CD8-positive, alpha-beta memory T cell (primary cell): Measurements from ENCODE around the gene ANO9. TPM values are rescaled to one million over a fixed set of nuclear protein-coding genes. Genes with fewer than 3 reads are reported as not detected.
A peak's percentile ranks its signal among the peaks of the same experiment; 100 is the strongest.

Experiments used
- CTCF ChIA-PET: fragments of 350-600 bp; sonication (Branson Sonifier 250); formaldehyde crosslinking; loops from one replicate; lab custom pipeline; 2021; ENCODE audit warnings: antibody characterized with exemption; lab: Charles Lee
- POLR2A ChIA-PET: fragments of 350-600 bp; sonication (Branson Sonifier 250); formaldehyde crosslinking; loops from one replicate; lab custom pipeline; 2021; ENCODE audit warnings: antibody characterized with exemption; lab: Charles Lee
- DNase-seq, 5 donors: peaks; one replicate each; pipeline versions ENCODE4 v3.0.0 to v3.0.0-alpha.2; 2020 to 2022; ENCODE audit warnings: mixed read lengths in 1 of 5
- H3K27ac ChIP-seq: one replicate; pipeline ENCODE4 v1.7.0; 2013; ENCODE audit warnings: low read depth, mild to moderate bottlenecking, low read length, moderate library complexity
- H3K27me3 ChIP-seq: 2 replicates; pipeline ENCODE4 v1.7.0; 2013; ENCODE audit warnings: low read length, mild to moderate bottlenecking; ENCODE audit not compliant: insufficient read depth, poor library complexity, severe bottlenecking
- H3K36me3 ChIP-seq: 2 replicates; pipeline ENCODE4 v1.7.0; 2013; ENCODE audit warnings: mild to moderate bottlenecking, low read length, moderate library complexity; ENCODE audit not compliant: insufficient read depth
- H3K4me1 ChIP-seq: 2 replicates; pipeline ENCODE4 v1.7.0; 2013; ENCODE audit warnings: mild to moderate bottlenecking, low read length, moderate library complexity; ENCODE audit not compliant: insufficient read depth
- H3K4me3 ChIP-seq: 2 replicates; pipeline ENCODE4 v1.7.0; 2013; ENCODE audit warnings: mild to moderate bottlenecking, low read length
- H3K9me3 ChIP-seq: 2 replicates; pipeline ENCODE4 v1.7.0; 2013; ENCODE audit warnings: mild to moderate bottlenecking, low read length
- H3K27ac Mint-ChIP-seq, 8 donors: one replicate each; pipeline ENCODE4 v1.8.0; 2020 to 2021; ENCODE audit warnings: mixed read lengths in 8 of 8, mild to moderate bottlenecking in 6 of 8, inconsistent platforms in 3 of 8, moderate library complexity in 3 of 8
- H3K27me3 Mint-ChIP-seq, 2 donors: one replicate each; pipeline ENCODE4 v1.8.0; 2020 to 2021; ENCODE audit warnings: mixed read lengths in 2 of 2, mild to moderate bottlenecking in 1 of 2, moderate library complexity in 1 of 2
- H3K36me3 Mint-ChIP-seq, 3 donors: one replicate each; pipeline ENCODE4 v1.8.0; 2020 to 2021; ENCODE audit warnings: mixed read lengths in 3 of 3, inconsistent platforms in 1 of 3, mild to moderate bottlenecking in 1 of 3
- H3K4me1 Mint-ChIP-seq, 3 donors: one replicate each; pipeline ENCODE4 v1.8.0; 2020 to 2021; ENCODE audit warnings: mixed read lengths in 3 of 3, inconsistent platforms in 1 of 3, mild to moderate bottlenecking in 1 of 3
- H3K4me3 Mint-ChIP-seq, 7 donors: one replicate each; pipeline ENCODE4 v1.8.0; 2020 to 2021; ENCODE audit warnings: mixed read lengths in 7 of 7, mild to moderate bottlenecking in 6 of 7, moderate library complexity in 4 of 7, inconsistent platforms in 2 of 7
- H3K9me3 Mint-ChIP-seq, 5 donors: one replicate each; pipeline ENCODE4 v1.8.0; 2020 to 2022; ENCODE audit warnings: mixed read lengths in 5 of 5, mild to moderate bottlenecking in 3 of 5, moderate library complexity in 2 of 5, inconsistent platforms in 1 of 5
- polyA plus RNA-seq: library from polyadenylated mRNA; unstranded; fragments of 300-500 nt; fragmentation: Illumina TruSeq; gene quantifications from one replicate; pipeline ENCODE4 v1.2.3, GENCODE V29; 2021
- total RNA-seq, 2 experiments: library from RNA; stranded (reverse); gene quantifications; one replicate each; pipeline ENCODE4 v1.2.3, GENCODE V29; 2021

Gene ANO9
- total and polyA plus RNA-seq, 3 experiments from 2014 or later = 12.2 to 26.4 (median 25.3) TPM

DNA sequence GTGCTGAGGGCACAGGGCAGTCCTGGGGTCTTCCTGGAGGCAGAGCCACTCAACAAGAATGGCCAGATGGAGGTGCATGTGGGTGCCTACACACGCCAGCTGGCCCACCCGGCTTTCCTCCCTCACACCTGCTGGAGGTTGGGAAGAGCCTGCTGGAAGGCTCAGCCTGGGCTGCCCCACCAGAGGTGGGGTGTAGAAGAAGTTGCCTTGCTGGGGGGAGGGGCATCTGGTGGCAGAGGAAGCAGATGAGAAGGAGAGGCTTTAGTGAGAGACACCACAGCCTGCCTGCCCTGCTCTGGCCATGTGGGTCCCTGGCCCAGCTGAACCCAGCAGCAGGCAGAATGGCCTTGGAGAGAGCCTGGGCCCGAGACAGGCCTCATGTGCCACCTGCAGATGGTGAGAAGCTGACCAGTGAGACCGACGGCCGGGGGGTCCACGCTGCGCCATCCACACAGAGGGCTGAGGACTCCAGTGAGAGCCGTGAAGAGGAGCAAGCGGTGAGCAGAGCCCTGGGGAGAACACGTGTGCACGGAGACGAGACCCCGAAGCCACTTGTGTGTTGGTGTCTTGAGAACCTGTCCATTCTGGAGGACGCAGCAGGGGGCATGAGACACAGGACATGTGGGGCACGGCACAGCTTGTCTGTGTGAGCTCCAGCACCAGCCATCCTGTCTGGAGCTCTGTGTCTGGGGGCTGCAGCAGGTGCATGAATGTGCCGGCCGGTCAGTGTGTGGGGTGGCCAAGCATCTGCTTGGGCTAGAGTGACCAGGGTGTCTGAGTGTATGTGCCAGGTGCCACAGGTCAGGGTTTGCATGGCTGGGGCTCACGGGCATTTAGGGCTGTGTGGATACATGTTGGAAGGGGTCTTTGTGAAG lies 69.9 kb downstream of the ANO9 start:
- Mint-ChIP-seq H3K27ac (peak overlapping the region in 4 of 8 donors; percentile 21 to 78 (median 55)), H3K27me3 (peaks cover 24 to 31% of the 10 kb centered on the region in 2 donors), H3K36me3 (no peaks in the 10 kb centered on the region), H3K4me1 (peaks cover 11 to 16% (median 14%) of the 10 kb centered on the region in 3 donors), H3K9me3 (no peaks in the 10 kb centered on the region), H3K4me3 (peak overlapping the region in 2 of 7 donors; percentile 38 to 54)
- H3K4me1 ChIP-seq = peaks cover 11% of the 10 kb centered on the region
- no peak overlapping the region for H3K27ac ChIP-seq
- DNase-seq = no peak
- no peaks in the 10 kb centered on the region for H3K36me3 ChIP-seq
- peaks cover 17% of the 10 kb centered on the region for H3K27me3 ChIP-seq
- POLR2A ChIA-PET = no interaction called here
- CTCF ChIA-PET = no interaction called here
- H3K9me3 ChIP-seq = no peaks in the 10 kb centered on the region
- H3K4me3 ChIP-seq = no peak overlapping the region

DNA sequence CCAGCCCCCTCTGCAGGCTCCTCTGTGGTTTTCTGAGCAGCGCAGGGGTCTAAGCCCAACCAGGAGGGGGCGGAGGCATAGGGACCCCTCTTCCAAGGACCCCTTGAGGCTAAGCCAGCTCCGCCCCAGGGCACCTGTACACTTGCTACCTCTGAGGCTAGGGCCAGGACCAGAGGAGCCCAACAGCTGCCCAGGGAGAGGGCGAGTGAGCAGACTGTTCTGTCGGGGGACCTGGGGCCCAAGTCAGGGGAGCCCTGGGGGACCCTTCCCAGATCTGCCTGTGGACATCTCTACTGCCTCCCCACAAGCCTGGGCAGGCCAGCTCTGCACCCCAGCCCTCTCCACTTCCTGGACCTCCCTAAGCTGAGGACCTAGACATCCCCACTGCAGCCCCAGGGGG lies 70.8 kb downstream of the ANO9 start:
- H3K9me3 ChIP-seq = no peaks in the 10 kb centered on the region
- DNase-seq = no peak
- CTCF ChIA-PET = no interaction called here
- H3K4me3 ChIP-seq = no peak overlapping the region
- Mint-ChIP-seq H3K4me3 (peak overlapping the region in 4 of 7 donors; percentile 38 to 88 (median 44)), H3K27ac (peak overlapping the region in 4 of 8 donors; percentile 19 to 63 (median 44)), H3K27me3 (peaks cover 31 to 36% of the 10 kb centered on the region in 2 donors), H3K36me3 (no peaks in the 10 kb centered on the region), H3K4me1 (peaks cover 11 to 16% (median 14%) of the 10 kb centered on the region in 3 donors), H3K9me3 (no peaks in the 10 kb centered on the region)
- H3K4me1 ChIP-seq = peaks cover 11% of the 10 kb centered on the region
- POLR2A ChIA-PET = no interaction called here
- H3K27ac ChIP-seq = no peak overlapping the region
- H3K36me3 ChIP-seq = no peaks in the 10 kb centered on the region
- H3K27me3 ChIP-seq = peaks cover 22% of the 10 kb centered on the region

GRCh38 chr11:370070-370941 lies 71.5 kb downstream of the ANO9 start:
- Mint-ChIP-seq H3K27ac (peak overlapping the region in 1 of 8 donors; percentile 74), H3K36me3 (no peaks in the 10 kb centered on the region), H3K9me3 (no peaks in the 10 kb centered on the region), H3K27me3 (peaks cover 31 to 40% of the 10 kb centered on the region in 2 donors), H3K4me1 (peaks cover 11 to 16% (median 14%) of the 10 kb centered on the region in 3 donors), H3K4me3 (peak overlapping the region in 6 of 7 donors; percentile 43 to 86 (median 58))
- no peak for DNase-seq
- Histone ChIP-seq H3K27ac (no peak overlapping the region), H3K4me1 (peaks cover 11% of the 10 kb centered on the region), H3K9me3 (no peaks in the 10 kb centered on the region), H3K27me3 (peaks cover 24% of the 10 kb centered on the region), H3K4me3 (no peak overlapping the region), H3K36me3 (no peaks in the 10 kb centered on the region)
- ChIA-PET POLR2A (no interaction called here), CTCF (no interaction called here)

DNA sequence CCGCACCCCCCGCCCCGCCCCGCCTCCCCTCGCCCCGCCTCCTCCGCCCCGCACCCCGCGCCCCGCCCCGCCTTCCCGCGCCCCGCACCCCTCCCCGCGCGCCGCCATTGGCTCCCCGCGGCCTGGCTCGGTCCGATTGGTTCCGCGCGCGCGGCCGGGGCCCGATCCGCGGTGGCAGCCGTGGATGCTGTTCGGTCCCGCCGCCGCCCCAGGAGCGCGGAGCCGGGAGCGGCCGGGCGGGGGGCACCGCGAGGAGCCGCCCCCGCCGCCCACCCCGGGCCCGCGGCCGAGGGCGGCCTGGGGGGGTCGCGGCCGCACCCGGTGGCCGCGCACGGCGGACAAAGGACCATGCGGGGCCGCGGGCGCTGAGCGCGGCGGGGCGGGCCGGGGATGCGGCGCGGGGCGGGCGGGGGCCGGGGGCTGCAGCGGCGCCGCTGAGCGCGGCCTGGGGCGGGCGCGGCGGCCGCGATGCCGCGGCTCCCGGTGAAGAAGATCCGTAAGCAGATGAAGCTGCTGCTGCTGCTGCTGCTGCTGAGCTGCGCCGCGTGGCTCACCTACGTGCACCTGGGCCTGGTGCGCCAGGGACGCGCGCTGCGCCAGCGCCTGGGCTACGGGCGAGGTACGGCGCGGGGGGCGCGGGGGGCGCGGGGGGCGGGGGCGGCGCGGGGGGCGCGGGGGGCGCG lies 72.3 kb downstream of the ANO9 start, which contains the start of gene B4GALNT4:
Gene B4GALNT4 (plus strand): TSS at position 164 of the 683 bp plus-strand sequence. CDS start 305 bp downstream, at position 469.
- H3K4me3 ChIP-seq = no peak within 1 kb of the TSS
- peaks cover 24% of the 10 kb centered on the region for H3K27me3 ChIP-seq
- no peak within 1 kb of the TSS for H3K27ac ChIP-seq
- peaks cover 17% of the 10 kb centered on the region for H3K4me1 ChIP-seq
- Mint-ChIP-seq H3K27ac (peak within 1 kb of the TSS in 6 of 8 donors; percentile 45 to 71 (median 58)), H3K36me3 (no peaks in the 10 kb centered on the region), H3K9me3 (no peaks in the 10 kb centered on the region), H3K4me3 (peak within 1 kb of the TSS; percentile 72 to 86 (median 78)), H3K4me1 (peaks cover 11 to 16% (median 15%) of the 10 kb centered on the region in 3 donors), H3K27me3 (peaks cover 31 to 44% of the 10 kb centered on the region in 2 donors)
- no peaks in the 10 kb centered on the region for H3K36me3 ChIP-seq
- ChIA-PET POLR2A (interaction anchor here (0.8 kb wide), 1 partner anchor 27 kb away, joined by 3 read pairs; no protein-coding TSS in a partner anchor), CTCF (no interaction called here)
- DNase-seq = no peak
- no peaks in the 10 kb centered on the region for H3K9me3 ChIP-seq

- H3K4me1 Mint-ChIP-seq = peaks cover 14 to 23% (median 22%) of the 10 kb centered on the region in 3 donors
- Histone ChIP-seq H3K27ac (no peak overlapping the region), H3K36me3 (no peaks in the 10 kb centered on the region), H3K4me3 (no peak overlapping the region), H3K27me3 (peaks cover 24% of the 10 kb centered on the region), H3K9me3 (no peaks in the 10 kb centered on the region), H3K4me1 (peaks cover 23% of the 10 kb centered on the region)
- no peaks in the 10 kb centered on the region for H3K9me3 Mint-ChIP-seq
- no peaks in the 10 kb centered on the region for H3K36me3 Mint-ChIP-seq
- CTCF ChIA-PET = interaction anchor here (1.0 to 2.2 kb wide), 7 partner anchors 13 to 82 kb away, joined by 3 to 5 read pairs (median 3); no protein-coding TSS in a partner anchor
- peak overlapping the region in 6 of 8 donors; percentile 45 to 71 (median 58) for H3K27ac Mint-ChIP-seq
- no peak for DNase-seq
- POLR2A ChIA-PET = interaction anchor here (0.8 kb wide), 1 partner anchor 28 kb away, joined by 3 read pairs; no protein-coding TSS in a partner anchor
- H3K4me3 Mint-ChIP-seq = peak overlapping the region; percentile 72 to 85 (median 78)
- peaks cover 31 to 44% of the 10 kb centered on the region in 2 donors for H3K27me3 Mint-ChIP-seq
Measured at GRCh38 chr11:368414-369335, 73.1 kb downstream of the ANO9 start.

DNA sequence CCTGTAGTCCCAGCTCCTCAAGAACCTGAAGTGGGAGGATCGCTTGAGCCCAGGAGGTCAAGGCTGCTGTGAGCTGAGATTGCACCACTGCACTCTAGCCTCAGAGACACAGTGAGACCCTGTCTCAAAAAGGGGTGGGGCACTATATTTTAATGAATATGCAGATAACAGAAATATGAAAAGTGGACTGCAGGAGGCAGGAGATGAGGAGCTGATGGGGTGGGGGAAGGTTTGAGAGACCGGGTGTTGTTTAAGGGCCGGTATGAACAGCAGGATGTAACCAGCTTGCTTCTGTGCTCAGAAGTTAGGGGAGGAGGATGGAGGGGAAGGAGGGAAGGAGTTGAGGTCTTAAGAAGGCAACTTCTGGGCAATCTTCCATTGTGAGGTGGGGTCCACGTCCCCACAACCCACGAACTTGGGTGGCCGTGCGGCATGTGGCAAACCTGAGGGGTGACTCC lies 73.8 kb downstream of the ANO9 start:
- no peak for DNase-seq
- CTCF ChIA-PET = interaction anchor here (1.0 to 2.2 kb wide), 8 partner anchors 9 to 83 kb away, joined by 3 to 5 read pairs (median 3); no protein-coding TSS in a partner anchor
- Histone ChIP-seq H3K27me3 (peaks cover 24% of the 10 kb centered on the region), H3K4me1 (peaks cover 23% of the 10 kb centered on the region), H3K36me3 (no peaks in the 10 kb centered on the region), H3K4me3 (no peak overlapping the region), H3K27ac (no peak overlapping the region), H3K9me3 (no peaks in the 10 kb centered on the region)
- Mint-ChIP-seq H3K4me3 (peak overlapping the region; percentile 15 to 85 (median 72)), H3K27ac (peak overlapping the region in 2 of 8 donors; percentile 45 to 50), H3K9me3 (no peaks in the 10 kb centered on the region), H3K4me1 (peaks cover 14 to 23% (median 22%) of the 10 kb centered on the region in 3 donors), H3K36me3 (no peaks in the 10 kb centered on the region), H3K27me3 (peaks cover 31 to 44% of the 10 kb centered on the region in 2 donors)
- POLR2A ChIA-PET = interaction anchor here (1.4 kb wide), 1 partner anchor 117 kb away, joined by 3 read pairs; no protein-coding TSS in a partner anchor
